IMR-90 (cell line): ENCODE measurements around the gene BTN3A1. TPM values are rescaled to one million over a fixed set of nuclear protein-coding genes. Genes with fewer than 3 reads are reported as not detected.

ENCODE experiments used
- ATAC-seq: fragments of 200-7000 bp; cut with Tn5 transposase; 2 replicates; pipeline ENCODE4 v1.9.1; 2020; ENCODE audit warnings: low read depth, mild to moderate bottlenecking, moderate library complexity
- BruUV-seq: library from RNA; stranded (reverse); fragments of 400-500 nt; replicated peaks from 2 replicates; lab custom pipeline; 2021; lab: Mats Ljungman, UMichigan
- CTCF ChIA-PET: fragments of 300-600 bp; formaldehyde crosslinking; extraction: SDS; loops from one replicate; lab custom pipeline; 2021; ENCODE audit warnings: antibody characterized with exemption; lab: Yijun Ruan, JAX
- POLR2A ChIA-PET: fragments of 300-600 bp; sonication (Branson Sonifier 250); formaldehyde crosslinking; loops from one replicate; lab custom pipeline; 2022; ENCODE audit warnings: antibody characterized with exemption; ENCODE audit not compliant: unreplicated experiment; lab: Charles Lee
- DNase-seq: peaks from one replicate; pipeline ENCODE4 v3.0.0; 2013
- H2AFZ ChIP-seq: replicated peaks from 2 replicates; pipeline ENCODE3; 2013; ENCODE audit warnings: low read length, mild to moderate bottlenecking; ENCODE audit not compliant: poor library complexity
- H2AK5ac ChIP-seq: 2 replicates; pipeline ENCODE4 v1.6.1; 2013; ENCODE audit warnings: low read depth, low read length, inconsistent platforms
- H2AK9ac ChIP-seq: replicated peaks from 2 replicates; pipeline ENCODE3; 2013; ENCODE audit warnings: mild to moderate bottlenecking, low read depth, low read length, moderate library complexity; ENCODE audit not compliant: poor library complexity
- H2BK120ac ChIP-seq: 2 replicates; pipeline ENCODE4 v1.6.1; 2013; ENCODE audit warnings: low read depth, low read length, inconsistent platforms
- H2BK15ac ChIP-seq: 3 replicates; pipeline ENCODE4 v1.6.1; 2013; ENCODE audit warnings: low read depth, low read length, inconsistent platforms
- H2BK20ac ChIP-seq: 2 replicates; pipeline ENCODE4 v1.6.1; 2013; ENCODE audit warnings: low read depth, mild to moderate bottlenecking, inconsistent platforms, low read length, moderate library complexity
- H2BK5ac ChIP-seq: 2 replicates; pipeline ENCODE4 v1.6.1; 2013; ENCODE audit warnings: mild to moderate bottlenecking, low read depth, low read length, inconsistent platforms; ENCODE audit not compliant: poor library complexity, severe bottlenecking
- H3K14ac ChIP-seq: replicated peaks from 2 replicates; pipeline ENCODE4 v1.6.1; 2013; ENCODE audit warnings: low read depth, low read length, inconsistent platforms
- H3K18ac ChIP-seq: 2 replicates; pipeline ENCODE4 v1.6.1; 2013; ENCODE audit warnings: low read depth, low read length, control low read depth
- H3K23ac ChIP-seq: 2 replicates; pipeline ENCODE4 v1.6.1; 2013; ENCODE audit warnings: low read depth, low read length, inconsistent platforms
- H3K27ac ChIP-seq: 2 replicates; pipeline ENCODE4 v1.5.1; 2013; ENCODE audit warnings: mild to moderate bottlenecking, control low read depth, low read length; ENCODE audit not compliant: insufficient read depth
- H3K27me3 ChIP-seq: 2 replicates; pipeline ENCODE4 v1.6.1; 2013; ENCODE audit warnings: low read length; ENCODE audit not compliant: control insufficient read depth, insufficient read depth
- H3K36me3 ChIP-seq: 2 replicates; pipeline ENCODE4 v1.6.1; 2013; ENCODE audit warnings: low read length, mixed read lengths; ENCODE audit not compliant: control insufficient read depth, insufficient read depth
- H3K4ac ChIP-seq: 2 replicates; pipeline ENCODE4 v1.6.1; 2013; ENCODE audit warnings: low read depth, low read length, inconsistent platforms
- H3K4me1 ChIP-seq: 2 replicates; pipeline ENCODE4 v1.6.1; 2013; ENCODE audit warnings: low read length, mixed read lengths; ENCODE audit not compliant: control insufficient read depth, insufficient read depth
- H3K4me2 ChIP-seq: 2 replicates; pipeline ENCODE4 v1.6.1; 2013; ENCODE audit warnings: low read depth, mild to moderate bottlenecking, control low read depth, low read length, moderate library complexity
- H3K4me3 ChIP-seq: 2 replicates; pipeline ENCODE4 v1.5.1; 2013; ENCODE audit warnings: low read depth, mild to moderate bottlenecking, control low read depth, low read length, moderate library complexity; ENCODE audit not compliant: insufficient read depth
- H3K56ac ChIP-seq: 2 replicates; pipeline ENCODE4 v1.6.1; 2013; ENCODE audit warnings: low read length, inconsistent platforms; ENCODE audit not compliant: insufficient read depth; ENCODE audit errors: extremely low read depth
- H3K79me1 ChIP-seq, 2 experiments: 2 replicates each; pipeline ENCODE4 v1.6.1; 2013; ENCODE audit warnings: low read length in 2 of 2, inconsistent platforms in 1 of 2, low read depth in 1 of 2
- H3K9ac ChIP-seq: 2 replicates; pipeline ENCODE4 v1.6.1; 2013; ENCODE audit warnings: low read depth, low read length, control low read depth
- H3K9me1 ChIP-seq: 2 replicates; pipeline ENCODE4 v1.6.1; 2013; ENCODE audit warnings: low read length, inconsistent platforms; ENCODE audit not compliant: insufficient read depth
- H3K9me3 ChIP-seq: 2 replicates; pipeline ENCODE4 v1.6.1; 2013; ENCODE audit warnings: low read length; ENCODE audit not compliant: control insufficient read depth, insufficient read depth
- H4K20me1 ChIP-seq: 2 replicates; pipeline ENCODE4 v1.6.1; 2013; ENCODE audit warnings: low read length, inconsistent platforms; ENCODE audit not compliant: insufficient read depth
- H4K5ac ChIP-seq: 2 replicates; pipeline ENCODE4 v1.6.1; 2013; ENCODE audit warnings: mild to moderate bottlenecking, low read depth, low read length, control low read depth
- H4K8ac ChIP-seq, 2 experiments: 2 replicates each; pipeline ENCODE4 v1.6.1; 2013; ENCODE audit warnings: low read depth in 2 of 2, low read length in 2 of 2, control low read depth in 1 of 2, inconsistent platforms in 1 of 2
- H4K91ac ChIP-seq: 2 replicates; pipeline ENCODE4 v1.6.1; 2013; ENCODE audit warnings: low read depth, low read length, inconsistent platforms; ENCODE audit not compliant: insufficient read depth
- CEBPB ChIP-seq: IDR thresholded peaks from 2 replicates; pipeline ENCODE4 v1.6.1; 2012; ENCODE audit warnings: low read depth, low read length, improper control_type of control experiment
- CHD1 ChIP-seq: IDR thresholded peaks from 2 replicates; pipeline ENCODE4 v1.6.1; 2012; ENCODE audit warnings: low read depth, low read length, improper control_type of control experiment
- CTCF ChIP-seq: conservative IDR thresholded peaks from 2 replicates; pipeline ENCODE4 v1.5.1; 2012; ENCODE audit warnings: mild to moderate bottlenecking, low read depth, low read length, improper control_type of control experiment
- FOS ChIP-seq: fragments of 150-350 bp; IDR thresholded peaks from 2 replicates; pipeline ENCODE4 v1.6.1; 2016; ENCODE audit warnings: low read depth, low read length
- POLR2A ChIP-seq: IDR thresholded peaks from 2 replicates; pipeline ENCODE4 v1.6.1; 2012; ENCODE audit warnings: mild to moderate bottlenecking, low read depth, low read length
- WGBS, 2 experiments: methylation state at CpG; one replicate each; pipeline versions ENCODE4 v1.1.5 to v1.1.7; 2013; ENCODE audit warnings: missing lambda C conversion rate in 2 of 2; ENCODE audit not compliant: insufficient read length in 1 of 2; ENCODE audit errors: extremely low coverage in 2 of 2; 5-methylcytosine and 5-hydroxymethylcytosine counted together
- dilution Hi-C: fragments of 300-500 bp; cut with HindIII; formaldehyde crosslinking; loops from one replicate; pipeline ENCODE4 v1.14.3; 2018; ENCODE audit warnings: low sequenced_read_pairs; ENCODE audit not compliant: unreplicated experiment
- in situ Hi-C: fragments of 300-500 bp; cut with MboI; formaldehyde crosslinking; loops from 3 replicates; pipeline ENCODE4 v1.14.3; 2019; ENCODE audit warnings: low sequenced_read_pairs, inconsistent platforms, mixed read lengths
- intact Hi-C: fragments of 100-400 bp; cut with micrococcal nuclease; formaldehyde crosslinking; loops from 2 replicates; pipeline ENCODE4 v1.10.0; 2022
- polyA plus RNA-seq, 3 experiments: library from polyadenylated mRNA; depleted of rRNA; stranded (reverse); fragments of >200 nt; gene quantifications; 2 replicates each; pipeline ENCODE4 v1.2.3, GENCODE V29; 2012; ENCODE audit warnings: low replicate concordance in 1 of 3
- total RNA-seq: library from RNA; depleted of rRNA; stranded (reverse); fragments of >200 nt; gene quantifications from 2 replicates; pipeline ENCODE4 v1.2.3, GENCODE V29; 2012
- TF ChIP-seq, protein P1 (sequence below): fragments of 150-350 bp; IDR thresholded peaks from 2 replicates; pipeline ENCODE4 v1.6.1; 2017; ENCODE audit warnings: mild to moderate bottlenecking, antibody characterized with exemption, low read length, low read depth

BTN3A1 gene
- total and polyA plus RNA-seq, 2 of the 4 experiments (the other 2 are of a cell fraction): 14.4 to 16.5 TPM

DNA sequence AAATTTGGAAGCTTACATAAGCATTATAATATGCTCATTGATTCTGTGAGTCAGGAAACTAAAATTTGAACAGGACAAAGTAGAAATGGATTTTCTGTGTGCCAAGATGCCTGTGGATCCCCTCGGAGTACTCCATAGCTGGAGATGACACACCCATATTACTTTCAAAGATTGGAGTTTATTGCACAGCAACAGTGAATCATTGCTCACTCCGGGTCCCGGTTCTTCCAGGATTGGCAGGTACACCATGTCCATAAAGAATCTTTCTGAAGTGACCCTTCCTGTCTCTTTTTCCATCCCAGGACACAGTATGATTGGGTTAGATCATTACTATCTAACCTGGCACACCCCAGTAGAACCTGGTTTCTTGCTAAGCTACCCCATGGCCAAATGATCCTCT is 21.8 kb upstream of the BTN3A1 start:
- dilution Hi-C loops: no loop called here
- H3K18ac ChIP-seq: no peak overlapping the region
- intact Hi-C loops: no loop called here
- H3K4me2 ChIP-seq: no peak overlapping the region
- in situ Hi-C loops: no loop called here
- H3K9me3 ChIP-seq: no peaks in the 10 kb centered on the region
- no peaks in the 10 kb centered on the region for H4K20me1 ChIP-seq
- peaks cover 5% of the 10 kb centered on the region; the same call in 1 of the 2 replicates for H3K36me3 ChIP-seq
- POLR2A ChIA-PET: no interaction called here
- H2BK120ac ChIP-seq: no peak overlapping the region
- no peak overlapping the region for H2AFZ ChIP-seq
- no peak overlapping the region for H3K14ac ChIP-seq
- H3K4ac ChIP-seq: no peak overlapping the region
- H3K4me3 ChIP-seq: no peak overlapping the region
- H2BK5ac ChIP-seq: no peak overlapping the region
- H2BK15ac ChIP-seq: no peak overlapping the region
- ATAC-seq (no peak), DNase-seq (no peak)
- CTCF ChIA-PET: no interaction called here
- TF ChIP-seq CTCF (no peak), CHD1 (no peak), CEBPB (no peak), FOS (no peak), POLR2A (no peak)
- TF ChIP-seq, protein P1, sequence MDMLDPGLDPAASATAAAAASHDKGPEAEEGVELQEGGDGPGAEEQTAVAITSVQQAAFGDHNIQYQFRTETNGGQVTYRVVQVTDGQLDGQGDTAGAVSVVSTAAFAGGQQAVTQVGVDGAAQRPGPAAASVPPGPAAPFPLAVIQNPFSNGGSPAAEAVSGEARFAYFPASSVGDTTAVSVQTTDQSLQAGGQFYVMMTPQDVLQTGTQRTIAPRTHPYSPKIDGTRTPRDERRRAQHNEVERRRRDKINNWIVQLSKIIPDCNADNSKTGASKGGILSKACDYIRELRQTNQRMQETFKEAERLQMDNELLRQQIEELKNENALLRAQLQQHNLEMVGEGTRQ: no peak
- H4K91ac ChIP-seq: no peak overlapping the region
- H2AK9ac ChIP-seq: no peak overlapping the region
- BruUV-seq: no TSS peak
- no peak overlapping the region for H3K56ac ChIP-seq
- no CpG with 5 or more reads among the region's 3 CpGs for WGBS, 2 experiments
- no peak overlapping the region for H3K23ac ChIP-seq
- no peak overlapping the region for H2BK20ac ChIP-seq
- H4K8ac ChIP-seq: no peak overlapping the region
- H3K27me3 ChIP-seq: no peaks in the 10 kb centered on the region
- no peak overlapping the region for H3K27ac ChIP-seq
- peaks cover 0 to 16% of the 10 kb centered on the region in 2 experiments; a peak in 2 of 4 replicates for H3K79me1 ChIP-seq
- H3K4me1 ChIP-seq: peaks cover 2% of the 10 kb centered on the region; the same call in 1 of the 2 replicates
- H3K9ac ChIP-seq: no peak overlapping the region
- no peak overlapping the region for H4K5ac ChIP-seq
- H2AK5ac ChIP-seq: no peak overlapping the region
- H3K9me1 ChIP-seq: peaks cover 13% of the 10 kb centered on the region
